ENCODE data around the gene AIFM2.
"Not testable (repeated sequence)": the region's sequence is repeated elsewhere in the genome, so short reads cannot be mapped to it uniquely, and the experiment has no call there.

AIFM2 gene

GRCh38 chr10:70090951-70091350 is 41.7 kb downstream of the AIFM2 start:
- DNase-seq (ENCODE audit: low read depth) = no peak

- no peak for DNase-seq (ENCODE audit: low read depth)
Measured at GRCh38 chr10:70090013-70090412, 42.6 kb downstream of the AIFM2 start.

GRCh38 chr10:70088308-70088698 is 44.3 kb downstream of the AIFM2 start:
- DNase-seq (ENCODE audit: low read depth) = no peak

- no peak for DNase-seq (ENCODE audit: low read depth)
Measured at GRCh38 chr10:70087616-70088307, 44.9 kb downstream of the AIFM2 start.

- DNase-seq (ENCODE audit: low read depth) = no peak
Measured at GRCh38 chr10:70085975-70086613, 46.5 kb downstream of the AIFM2 start.

- DNase-seq (ENCODE audit: low read depth) = no peak
Measured at GRCh38 chr10:70084189-70084588, 48.4 kb downstream of the AIFM2 start.

- not testable (repeated sequence) for DNase-seq (ENCODE audit: low read depth)
Measured at GRCh38 chr10:70080789-70081188, 51.8 kb downstream of the AIFM2 start.

- no peak for DNase-seq (ENCODE audit: low read depth)
Measured at GRCh38 chr10:70078937-70079336, 53.7 kb downstream of the AIFM2 start.

- no peak for DNase-seq (ENCODE audit: low read depth)
Measured at GRCh38 chr10:70078329-70078728, 54.3 kb downstream of the AIFM2 start.

GRCh38 chr10:70074971-70075370 is 57.7 kb downstream of the AIFM2 start:
- DNase-seq (ENCODE audit: low read depth) = no peak

- no peak for DNase-seq (ENCODE audit: low read depth)
Measured at GRCh38 chr10:70074165-70074564, 58.5 kb downstream of the AIFM2 start.

GRCh38 chr10:70070834-70071233 is 61.8 kb downstream of the AIFM2 start:
- no peak for DNase-seq (ENCODE audit: low read depth)

- no peak for DNase-seq (ENCODE audit: low read depth)
Measured at GRCh38 chr10:70069346-70069745, 63.3 kb downstream of the AIFM2 start.

- DNase-seq (ENCODE audit: low read depth) = no peak
Measured at GRCh38 chr10:70068925-70069324, 63.7 kb downstream of the AIFM2 start.

- DNase-seq (ENCODE audit: low read depth) = no peak
Measured at GRCh38 chr10:70067586-70067985, 65.0 kb downstream of the AIFM2 start.

GRCh38 chr10:70066190-70066589 is 66.4 kb downstream of the AIFM2 start:
- DNase-seq (ENCODE audit: low read depth) = no peak

- no peak for DNase-seq (ENCODE audit: low read depth)
Measured at GRCh38 chr10:70064486-70064885, 68.1 kb downstream of the AIFM2 start.

GRCh38 chr10:70063418-70064098 is 69.1 kb downstream of the AIFM2 start:
- no peak for DNase-seq (ENCODE audit: low read depth)

Measured in stimulated activated CD8-positive, alpha-beta memory T cell treated with anti-CD3 and anti-CD28 coated beads, Interleukin-15, amount 100 ng/mL, for 24 hours (primary cell).